ENCODE data around the gene ZNF438. TPM values are rescaled to one million over a fixed set of nuclear protein-coding genes. Genes with fewer than 3 reads are reported as not detected.
"Not testable (repeated sequence)": the region's sequence is repeated elsewhere in the genome, so short reads cannot be mapped to it uniquely, and the experiment has no call there.

The ZNF438 gene
- total RNA-seq, 2 donors from 2014 or later = 11.4 to 11.6 TPM

DNA sequence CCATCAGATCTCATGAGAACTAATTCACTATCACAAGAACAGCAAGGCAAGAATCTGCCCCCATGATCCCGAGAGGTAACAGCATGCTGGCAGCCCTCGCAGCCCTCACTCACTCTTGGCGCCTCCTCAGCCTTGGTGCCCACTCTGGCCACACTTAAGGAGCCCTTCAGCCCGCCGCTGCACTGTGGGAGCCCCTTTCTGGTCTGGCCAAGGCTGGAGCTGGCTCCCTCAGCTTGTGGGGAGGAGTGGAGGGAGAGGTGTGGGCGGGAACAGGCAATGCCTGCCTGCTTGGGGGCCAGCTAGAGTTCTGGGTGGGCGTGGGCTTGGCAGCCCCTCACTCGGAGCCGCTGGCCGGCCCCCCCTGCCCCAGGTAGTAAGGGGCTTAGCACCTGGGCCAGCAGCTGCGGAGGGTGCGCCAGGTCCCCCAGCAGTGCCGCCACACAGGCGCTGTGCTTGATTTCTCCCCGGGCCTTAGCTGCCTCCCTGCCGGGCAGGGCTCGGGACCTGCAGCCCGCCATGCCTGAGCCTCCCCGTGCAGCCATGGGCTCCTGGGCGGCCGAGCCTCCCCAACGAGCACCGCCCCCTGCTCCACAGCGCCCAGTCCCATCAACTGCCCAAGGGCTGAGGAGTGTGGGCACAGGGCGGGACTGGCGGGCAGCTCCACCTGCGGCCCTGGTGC lies 24.0 kb upstream of the ZNF438 start:
- DNase-seq (no peak), ATAC-seq (no peak)
- intact Hi-C loops (cut with DNase I) = no loop called here

DNA sequence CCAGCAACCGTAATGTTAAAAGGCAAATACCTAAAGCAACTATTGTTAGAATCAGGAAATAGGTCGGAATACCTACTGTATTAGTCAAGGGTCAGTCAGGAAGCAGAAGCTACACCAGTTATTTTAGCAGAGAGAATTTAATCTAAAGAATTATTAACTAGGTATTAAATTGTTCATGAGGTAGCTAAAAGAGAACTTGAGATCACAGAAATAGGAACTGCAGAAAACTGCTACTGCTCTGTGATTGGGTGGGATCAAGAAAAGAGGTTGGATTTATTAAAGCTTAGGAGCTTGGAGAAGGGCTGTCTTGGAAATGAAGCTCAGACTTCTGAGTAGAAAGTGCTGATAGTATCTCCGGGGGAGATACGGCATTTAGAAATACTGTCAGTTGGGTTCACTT lies 20.0 kb upstream of the ZNF438 start:
- no peak for ATAC-seq
- DNase-seq = no peak
- intact Hi-C loops (cut with DNase I) = no loop called here

DNA sequence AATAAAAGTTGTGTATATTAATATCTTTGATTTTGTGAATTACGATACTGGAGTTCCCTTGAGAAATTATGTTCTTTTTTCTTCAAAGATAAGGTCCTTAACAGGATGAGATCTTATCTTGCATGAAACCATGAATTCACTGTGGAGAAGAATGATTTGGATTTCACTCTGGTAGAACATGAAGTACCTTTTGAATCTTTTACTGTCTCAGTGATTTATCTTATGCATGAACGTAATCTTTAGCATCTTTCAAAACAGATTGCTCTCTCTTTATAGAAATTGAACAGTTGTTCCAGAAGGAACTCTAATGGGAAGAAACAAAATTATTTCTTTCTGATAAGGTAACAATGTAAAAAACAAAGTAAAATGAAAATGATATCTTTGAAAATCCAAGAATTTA lies 11.0 kb upstream of the ZNF438 start:
- intact Hi-C loops (cut with DNase I) = no loop called here
- DNase-seq = no peak
- no peak for ATAC-seq

DNA sequence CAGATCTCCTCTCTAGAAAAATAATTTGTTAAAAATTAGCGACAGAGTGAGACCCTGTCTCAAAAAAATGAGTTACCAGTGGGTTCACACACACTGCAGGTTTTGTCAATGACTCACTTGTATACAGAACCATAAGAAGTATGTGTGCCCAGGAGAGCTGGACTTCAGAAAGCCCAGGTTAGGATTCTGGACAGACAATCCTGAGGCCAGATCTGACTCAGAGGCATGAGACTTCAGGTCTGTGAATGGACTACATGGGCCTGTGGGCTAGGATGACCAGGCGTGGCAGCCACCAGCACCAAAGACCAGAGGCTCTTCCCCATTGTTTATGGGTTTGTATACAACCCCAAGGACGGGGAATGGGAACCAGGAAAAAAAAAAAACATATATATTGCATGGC lies 9.3 kb upstream of the ZNF438 start:
- DNase-seq = no peak
- intact Hi-C loops (cut with DNase I) = no loop called here
- no peak for ATAC-seq

DNA sequence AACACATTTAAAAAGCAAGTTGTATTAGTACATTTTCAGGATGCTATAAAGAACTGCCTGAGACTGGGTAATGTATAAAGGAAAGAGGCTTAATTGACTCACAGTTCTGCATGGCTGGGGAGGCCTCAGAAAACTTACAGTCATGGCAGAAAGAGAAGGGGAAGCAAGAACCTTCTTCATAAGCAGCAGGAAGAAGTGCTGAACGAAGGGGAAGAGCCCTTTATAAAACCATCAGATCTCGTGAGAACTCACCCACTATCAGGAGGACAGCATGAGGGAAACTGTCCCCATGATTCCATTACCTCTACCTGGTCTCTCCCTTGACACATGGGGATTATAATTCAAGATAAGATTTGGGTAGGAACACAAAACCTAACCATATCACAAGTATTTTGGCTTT lies 7.3 kb upstream of the ZNF438 start:
- ATAC-seq, DNase-seq: not testable (repeated sequence)
- intact Hi-C loops (cut with DNase I) = loop anchor here (10.0 kb wide), 2 partner anchors 96 to 116 kb away; no protein-coding TSS in a partner anchor

DNA sequence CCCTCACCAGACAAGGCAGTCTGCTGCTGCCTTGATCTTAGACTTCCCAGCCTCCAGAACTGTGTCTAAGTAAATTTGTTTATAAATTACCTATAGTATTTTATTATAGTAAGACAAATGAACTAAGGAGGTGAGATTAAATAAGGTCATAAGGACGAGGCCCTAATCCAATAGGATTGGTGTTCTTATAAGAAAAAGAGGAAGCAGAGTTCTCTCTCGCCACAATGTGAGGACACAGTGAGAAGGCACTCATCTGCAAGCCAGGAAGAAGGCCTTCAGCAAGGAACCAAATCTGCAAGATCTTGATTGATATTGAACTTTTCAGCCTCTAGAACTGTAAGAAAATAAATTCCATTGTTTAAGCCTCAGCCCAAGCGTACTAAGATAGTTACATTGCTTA lies 6.1 kb upstream of the ZNF438 start:
- ATAC-seq (no peak), DNase-seq (no peak)
- intact Hi-C loops (cut with DNase I) = loop anchor here (10.0 kb wide), 2 partner anchors 97 to 117 kb away; no protein-coding TSS in a partner anchor

DNA sequence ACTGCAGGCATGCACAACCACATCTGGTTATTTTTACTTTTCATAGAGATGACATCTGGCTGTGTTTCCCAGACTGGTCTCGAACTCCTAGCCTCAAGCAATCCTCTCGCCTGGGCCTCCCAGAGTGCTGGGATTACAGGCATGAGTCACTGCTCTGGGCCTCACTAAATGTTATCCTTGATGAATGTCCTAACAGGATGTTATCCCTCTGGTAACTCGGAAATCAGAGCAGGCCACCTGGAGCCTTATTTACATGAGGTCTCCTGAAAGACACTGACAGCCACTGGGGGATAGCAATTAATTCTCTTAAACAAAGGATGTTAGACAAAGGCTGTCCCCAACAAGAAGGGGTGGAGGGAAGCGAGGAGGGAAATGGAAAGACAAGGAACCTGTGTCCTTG lies 4.5 kb upstream of the ZNF438 start:
- intact Hi-C loops (cut with DNase I) = loop anchor here (10.0 kb wide), 2 partner anchors 99 to 119 kb away; no protein-coding TSS in a partner anchor
- DNase-seq (no peak), ATAC-seq (no peak)

DNA sequence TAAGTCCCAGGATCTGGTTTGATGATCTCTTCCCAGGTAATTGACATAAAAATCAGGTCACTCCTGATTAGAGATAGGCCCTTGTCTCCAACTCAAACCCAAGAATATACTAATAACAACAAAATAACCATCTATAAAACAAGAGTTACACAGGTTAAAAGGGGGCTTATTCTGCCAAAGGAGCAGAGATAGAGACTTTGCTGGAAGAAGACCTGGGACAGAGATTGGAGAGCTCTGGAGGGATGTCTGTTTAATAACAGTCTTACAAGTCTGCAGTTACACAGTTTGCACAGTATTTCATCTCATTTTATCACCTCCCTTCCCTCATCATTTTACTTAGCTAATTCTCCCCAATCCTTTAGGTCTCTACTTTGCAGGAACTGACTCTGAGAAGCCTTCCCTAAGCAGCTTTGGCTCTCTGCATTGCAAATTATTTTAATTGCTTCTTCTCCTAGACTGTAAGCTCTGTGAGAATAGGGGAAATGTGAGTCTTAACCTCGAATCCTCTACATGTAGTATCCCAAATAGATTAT lies 3.7 kb upstream of the ZNF438 start:
- intact Hi-C loops (cut with DNase I) = loop anchor here (10.0 kb wide), 2 partner anchors 99 to 119 kb away; no protein-coding TSS in a partner anchor
- ATAC-seq (no peak), DNase-seq (no peak)

DNA sequence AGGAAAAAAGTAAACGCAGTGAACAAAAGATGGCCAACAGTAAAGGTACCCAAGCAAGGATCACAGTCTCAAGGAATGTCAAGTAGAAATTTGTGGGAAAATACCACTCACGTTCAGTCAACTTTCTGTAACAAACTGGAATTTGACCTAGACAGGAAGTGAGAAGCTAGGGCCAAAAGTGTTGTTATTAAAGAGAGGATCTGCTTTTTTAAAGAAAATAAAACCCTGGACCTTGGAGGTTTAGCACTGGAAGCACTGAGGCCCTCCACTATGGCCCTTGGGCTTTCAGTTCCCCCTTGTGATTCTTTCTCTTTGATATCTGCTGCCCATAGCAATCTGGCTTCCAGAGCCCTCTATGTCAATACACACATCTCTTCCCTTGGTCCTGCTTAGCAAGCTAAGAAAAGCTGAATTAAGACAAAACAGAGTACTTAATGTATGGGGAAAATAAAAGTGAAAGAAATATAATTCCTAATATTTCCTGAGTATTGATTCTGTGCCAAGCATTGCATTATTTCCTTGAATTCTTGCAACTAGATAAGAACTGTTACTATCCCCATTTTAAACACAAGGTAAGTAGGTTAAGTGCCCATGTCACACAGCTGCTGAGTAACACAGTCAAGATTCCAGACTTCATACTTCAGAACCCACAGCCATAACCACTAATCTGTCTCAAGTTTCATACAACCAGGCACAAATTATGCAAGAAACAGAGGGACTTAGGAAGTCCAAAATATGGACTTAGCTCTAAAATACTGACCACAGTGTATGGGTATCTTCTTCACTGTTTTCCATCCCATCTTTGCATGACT lies 2.6 kb upstream of the ZNF438 start:
- no peak for DNase-seq
- intact Hi-C loops (cut with DNase I) = loop anchor here (5.0 to 10.0 kb wide), 3 partner anchors 100 to 283 kb away; partner anchors contain the start of gene ZEB1 (in 1 of the 2)
- no peak for ATAC-seq

DNA sequence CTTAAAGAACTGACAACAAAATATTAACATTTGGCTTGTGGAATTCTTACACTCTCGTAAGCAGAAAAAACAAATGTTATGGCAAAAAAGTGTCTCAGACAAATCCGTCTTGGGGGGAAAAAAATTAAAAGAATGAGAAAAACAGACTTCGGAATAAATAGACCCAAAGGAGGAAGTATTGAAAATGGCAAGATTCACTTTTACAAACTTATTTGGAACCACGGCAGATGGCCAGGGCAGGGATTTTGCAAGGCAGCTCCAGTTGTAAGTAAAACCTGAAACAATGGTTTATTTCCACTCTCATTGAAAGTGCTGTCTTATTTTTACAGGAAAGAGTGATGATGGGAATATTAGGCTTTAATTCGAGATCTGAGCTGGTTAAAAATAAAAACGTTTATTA lies 1.5 kb upstream of the ZNF438 start:
- intact Hi-C loops (cut with DNase I) = loop anchor here (5.0 to 10.0 kb wide), 3 partner anchors 102 to 284 kb away; partner anchors contain the start of gene ZEB1 (in 1 of the 2)
- no peak for ATAC-seq

DNA sequence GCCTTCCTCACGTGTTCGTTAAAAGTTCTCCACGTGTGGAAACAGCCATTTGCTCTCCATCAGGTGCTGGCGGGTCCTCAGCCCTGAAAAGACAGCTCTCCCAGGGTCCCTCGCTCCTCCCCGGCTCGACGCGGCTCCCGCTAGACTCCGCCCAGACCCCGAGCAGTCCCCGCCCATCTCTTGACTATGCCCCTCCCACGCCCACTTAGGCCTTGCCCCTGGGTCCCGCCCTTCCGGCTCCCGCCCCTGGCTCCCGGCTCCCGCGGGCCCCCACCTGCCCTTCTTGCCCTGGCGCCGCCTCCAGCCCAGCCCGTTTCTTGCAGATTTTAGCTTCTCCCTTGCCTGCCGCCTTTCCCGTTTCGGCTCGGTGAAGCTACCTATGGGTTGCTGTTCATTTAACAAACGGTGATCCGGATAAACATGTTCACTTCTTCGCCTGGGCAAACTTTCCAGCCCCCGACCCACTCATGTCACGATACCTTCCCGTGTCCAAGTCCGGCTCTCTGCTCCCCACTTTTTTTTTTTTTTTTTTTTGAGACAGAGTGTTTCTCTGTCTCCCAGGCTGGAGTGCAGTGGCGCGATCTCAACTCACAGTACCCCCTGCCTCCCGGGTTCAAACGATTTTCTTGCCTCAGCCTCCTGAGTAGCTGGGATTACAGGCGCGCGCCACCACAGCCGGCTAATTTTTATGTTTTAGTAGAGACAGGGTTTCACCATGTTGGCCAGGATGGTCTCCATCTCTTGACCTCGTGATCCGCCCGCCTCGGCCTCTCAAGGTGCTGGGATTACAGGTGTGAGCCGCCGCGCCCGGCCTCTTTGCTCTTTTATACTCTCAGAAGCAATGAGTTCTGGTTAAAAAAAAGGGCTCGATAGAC lies 830 bp upstream of the ZNF438 start:
- DNase-seq (peak; percentile 96), ATAC-seq (peak; percentile 95 to 97)
- intact Hi-C loops (cut with DNase I) = loop anchor here (5.0 to 10.0 kb wide), 3 partner anchors 102 to 285 kb away; partner anchors contain the start of gene ZEB1 (in 1 of the 2)

More for the DNA sequence above, 1.5 kb upstream of the ZNF438 start:
- no peak for DNase-seq

DNA sequence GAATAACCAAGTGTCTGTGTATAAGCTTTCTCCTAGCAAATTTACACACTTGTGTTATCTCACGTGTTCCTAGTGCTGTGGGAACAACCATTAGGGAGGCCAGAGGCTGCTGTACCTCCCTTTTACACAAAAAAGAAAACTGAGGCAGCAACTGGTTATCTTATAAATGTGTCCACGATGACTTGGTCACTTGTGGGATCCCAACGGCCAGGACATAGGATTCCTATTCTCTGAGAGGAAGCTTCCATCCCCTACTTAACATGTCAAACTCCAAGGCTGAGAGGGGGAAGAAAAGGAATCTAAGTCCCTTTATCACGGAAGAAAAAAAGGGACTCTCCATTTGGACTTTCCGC lies 484 bp downstream of the ZNF438 start:
- no peak for ATAC-seq
- intact Hi-C loops (cut with DNase I) = loop anchor here (2.0 to 10.0 kb wide), 4 partner anchors 104 to 286 kb away; partner anchors contain the start of gene ZEB1 (in 1 of the 2)

DNA sequence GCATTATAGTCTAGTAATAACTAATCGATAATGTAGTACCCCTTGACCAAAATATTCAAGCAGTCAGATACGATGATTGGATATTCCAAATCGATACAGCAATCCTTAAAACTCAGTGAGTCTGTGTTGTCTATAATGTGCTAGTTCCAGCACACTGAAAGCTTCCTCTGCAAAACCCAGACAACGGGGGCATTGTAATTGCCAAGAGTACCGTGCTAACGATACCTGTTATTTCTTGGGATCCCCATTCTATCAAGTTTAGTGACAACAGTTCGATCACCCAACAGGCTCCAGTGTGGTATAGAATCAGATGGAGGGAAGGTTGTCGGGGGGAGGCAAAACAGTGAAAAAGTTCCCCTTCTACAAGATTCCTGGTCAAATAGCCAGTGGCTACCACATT lies 865 bp downstream of the ZNF438 start:
- intact Hi-C loops (cut with DNase I) = loop anchor here (2.0 to 10.0 kb wide), 4 partner anchors 104 to 287 kb away; partner anchors contain the start of gene ZEB1 (in 1 of the 2)
- DNase-seq = no peak
- no peak for ATAC-seq

More for the DNA sequence above, 484 bp downstream of the ZNF438 start:
- DNase-seq = no peak

DNA sequence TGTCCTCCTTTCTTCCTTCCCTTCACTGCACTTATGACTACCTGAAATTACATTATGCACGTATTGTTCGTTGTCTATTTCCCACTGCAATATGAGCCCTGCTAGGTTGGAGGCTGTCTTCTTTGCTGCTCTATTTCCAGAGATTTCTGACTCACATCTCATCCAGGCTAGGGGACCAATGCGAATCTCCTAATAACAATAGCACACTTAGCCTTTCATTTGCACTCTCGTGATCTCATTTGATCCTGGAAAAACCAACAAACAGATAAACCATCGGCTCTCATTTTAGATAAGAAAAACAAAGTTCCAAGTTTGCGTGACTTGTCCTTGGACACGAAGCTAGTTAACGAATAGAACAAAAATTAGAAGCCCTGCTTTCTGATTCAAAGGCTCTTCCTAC lies 1.4 kb downstream of the ZNF438 start:
- ATAC-seq (no peak), DNase-seq (no peak)
- intact Hi-C loops (cut with DNase I) = loop anchor here (2.0 to 10.0 kb wide), 4 partner anchors 105 to 287 kb away; partner anchors contain the start of gene ZEB1 (in 1 of the 2)

DNA sequence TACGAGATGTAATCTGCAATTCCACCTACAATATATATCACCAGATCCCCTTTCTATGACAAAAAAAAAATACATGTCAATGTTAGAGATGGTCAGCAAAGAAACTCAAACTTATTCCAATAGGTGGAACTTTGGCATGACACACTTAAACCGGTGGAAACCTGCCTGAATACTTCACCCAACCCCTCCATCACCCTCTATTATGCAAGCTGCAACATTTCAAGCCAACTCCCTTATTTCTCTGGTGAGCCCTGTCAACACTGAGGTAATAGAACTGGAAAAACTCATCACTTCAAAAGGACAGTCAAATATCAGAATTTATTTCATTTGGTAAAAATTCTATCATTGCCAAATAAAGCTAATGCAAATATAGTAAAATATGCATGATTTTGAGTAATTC lies 3.6 kb downstream of the ZNF438 start:
- DNase-seq (no peak), ATAC-seq (no peak)
- intact Hi-C loops (cut with DNase I) = loop anchor here in 1 of 2 donors (10.0 kb wide), 2 partner anchors 53 to 113 kb away; no protein-coding TSS in a partner anchor

DNA sequence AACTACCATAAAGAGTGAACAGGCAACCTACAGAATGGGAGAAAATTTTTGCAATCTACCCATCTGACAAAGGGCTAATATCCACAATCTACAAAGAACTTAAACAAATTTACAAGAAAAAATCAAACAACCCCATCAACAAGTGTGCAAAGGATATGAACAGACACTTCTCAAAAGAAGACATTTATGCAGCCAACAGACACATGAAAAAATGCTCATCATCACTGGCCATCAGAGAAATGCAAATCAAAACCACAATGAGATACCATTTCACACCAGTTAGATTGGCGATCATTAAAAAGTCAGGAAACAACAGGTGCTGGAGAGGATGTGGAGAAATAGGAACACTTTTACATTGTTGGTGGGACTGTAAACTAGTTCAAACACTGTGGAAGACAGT lies 5.4 kb downstream of the ZNF438 start:
- intact Hi-C loops (cut with DNase I) = loop anchor here in 1 of 2 donors (10.0 kb wide), 2 partner anchors 51 to 111 kb away; no protein-coding TSS in a partner anchor
- not testable (repeated sequence) for DNase-seq, ATAC-seq

DNA sequence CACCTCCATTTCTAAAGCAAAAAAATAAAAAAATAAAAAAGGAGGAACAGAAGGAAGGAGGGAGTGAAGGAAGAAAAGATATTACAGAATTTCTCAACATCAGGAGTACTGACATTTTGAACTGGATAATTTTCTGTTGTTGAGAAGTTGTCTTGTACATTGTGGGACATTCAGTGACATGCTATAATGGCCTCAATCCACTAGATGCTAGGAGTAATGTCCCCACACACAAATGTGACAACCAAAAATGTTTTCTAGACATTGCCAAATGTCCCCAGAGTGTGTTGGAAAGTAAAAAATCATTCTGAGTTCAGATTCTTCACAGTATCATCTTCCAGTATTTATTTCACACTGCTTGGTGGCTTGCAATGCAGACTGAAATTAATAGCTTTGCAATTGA lies 6.5 kb downstream of the ZNF438 start:
- intact Hi-C loops (cut with DNase I) = loop anchor here in 1 of 2 donors (10.0 kb wide), 2 partner anchors 50 to 110 kb away; no protein-coding TSS in a partner anchor
- ATAC-seq = peak in 1 of 2 donors; percentile 23
- no peak for DNase-seq

DNA sequence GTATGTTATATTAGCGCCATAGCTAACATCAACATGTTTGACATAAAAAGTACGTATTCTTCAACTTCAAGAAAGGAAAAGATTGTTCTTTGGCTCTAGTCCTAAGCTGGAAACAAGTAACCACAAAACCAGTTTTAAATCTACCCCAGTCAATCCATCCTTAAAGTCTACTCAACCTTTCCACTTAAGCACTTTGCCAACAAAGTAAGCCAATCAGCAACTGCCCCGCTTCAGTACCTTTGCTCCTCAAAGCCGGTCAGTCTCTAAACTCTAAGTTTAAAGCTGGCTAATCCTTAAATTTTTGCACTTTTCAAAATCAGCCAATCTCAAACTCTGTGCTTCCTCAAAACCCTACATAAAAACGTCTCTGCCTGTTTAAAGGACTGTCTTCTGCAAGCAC lies 8.1 kb downstream of the ZNF438 start:
- ATAC-seq = no peak
- intact Hi-C loops (cut with DNase I) = loop anchor here in 1 of 2 donors (10.0 kb wide), 2 partner anchors 49 to 109 kb away; no protein-coding TSS in a partner anchor
- no peak for DNase-seq

Data from left cardiac atrium (tissue), 4 donors.